ENCODE results near the gene TMEM237.

Gene TMEM237

GRCh38 chr2:201642086-201642578 lies 1.2 kb downstream of the TMEM237 start:
- Histone ChIP-seq H3K36me3 (ENCODE audit: control insufficient read depth, insufficient read depth, low read length) (peaks cover 27% of the 10 kb centered on the region), H3K27ac (ENCODE audit: low read depth, low read length) (peak overlapping the region; percentile 83), H3K9me3 (ENCODE audit: control insufficient read depth, insufficient read depth, low read length) (no peaks in the 10 kb centered on the region), H3K9ac (ENCODE audit: low read depth, low read length) (peak overlapping the region; percentile 93), H3K4me3 (ENCODE audit: low read depth, low read length) (peak overlapping the region; percentile 88), H3K4me1 (ENCODE audit: control insufficient read depth, insufficient read depth, low read length) (peaks cover 9% of the 10 kb centered on the region), H3K27me3 (ENCODE audit: control insufficient read depth, insufficient read depth, low read length) (no peaks in the 10 kb centered on the region)

- Histone ChIP-seq H3K36me3 (ENCODE audit: control insufficient read depth, insufficient read depth, low read length) (peaks cover 56% of the 10 kb centered on the region), H3K9me3 (ENCODE audit: control insufficient read depth, insufficient read depth, low read length) (no peaks in the 10 kb centered on the region), H3K27ac (ENCODE audit: low read depth, low read length) (no peak overlapping the region), H3K27me3 (ENCODE audit: control insufficient read depth, insufficient read depth, low read length) (no peaks in the 10 kb centered on the region), H3K4me1 (ENCODE audit: control insufficient read depth, insufficient read depth, low read length) (peaks cover 8% of the 10 kb centered on the region), H3K9ac (ENCODE audit: low read depth, low read length) (no peak overlapping the region), H3K4me3 (ENCODE audit: low read depth, low read length) (no peak overlapping the region)
These were observed 4.1 kb downstream of the TMEM237 start for GRCh38 chr2:201639205-201639604.

- Histone ChIP-seq H3K4me3 (ENCODE audit: low read depth, low read length) (no peak overlapping the region), H3K36me3 (ENCODE audit: control insufficient read depth, insufficient read depth, low read length) (peaks cover 65% of the 10 kb centered on the region), H3K4me1 (ENCODE audit: control insufficient read depth, insufficient read depth, low read length) (no peaks in the 10 kb centered on the region), H3K27me3 (ENCODE audit: control insufficient read depth, insufficient read depth, low read length) (no peaks in the 10 kb centered on the region), H3K27ac (ENCODE audit: low read depth, low read length) (no peak overlapping the region), H3K9ac (ENCODE audit: low read depth, low read length) (no peak overlapping the region), H3K9me3 (ENCODE audit: control insufficient read depth, insufficient read depth, low read length) (no peaks in the 10 kb centered on the region)
These were observed 5.0 kb downstream of the TMEM237 start for GRCh38 chr2:201638326-201638725.

- H3K27ac ChIP-seq (ENCODE audit: low read depth, low read length): no peak overlapping the region
- no peaks in the 10 kb centered on the region for H3K4me1 ChIP-seq (ENCODE audit: control insufficient read depth, insufficient read depth, low read length)
- no peak overlapping the region for H3K9ac ChIP-seq (ENCODE audit: low read depth, low read length)
- no peaks in the 10 kb centered on the region for H3K27me3 ChIP-seq (ENCODE audit: control insufficient read depth, insufficient read depth, low read length)
- H3K36me3 ChIP-seq (ENCODE audit: control insufficient read depth, insufficient read depth, low read length): peaks cover 98% of the 10 kb centered on the region
- no peaks in the 10 kb centered on the region for H3K9me3 ChIP-seq (ENCODE audit: control insufficient read depth, insufficient read depth, low read length)
- H3K4me3 ChIP-seq (ENCODE audit: low read depth, low read length): no peak overlapping the region
These were observed 9.5 kb downstream of the TMEM237 start for GRCh38 chr2:201633661-201634249.

- Histone ChIP-seq H3K4me3 (ENCODE audit: low read depth, low read length) (no peak overlapping the region), H3K9me3 (ENCODE audit: control insufficient read depth, insufficient read depth, low read length) (no peaks in the 10 kb centered on the region), H3K36me3 (ENCODE audit: control insufficient read depth, insufficient read depth, low read length) (peaks cover 100% of the 10 kb centered on the region), H3K27ac (ENCODE audit: low read depth, low read length) (no peak overlapping the region), H3K27me3 (ENCODE audit: control insufficient read depth, insufficient read depth, low read length) (no peaks in the 10 kb centered on the region), H3K9ac (ENCODE audit: low read depth, low read length) (no peak overlapping the region), H3K4me1 (ENCODE audit: control insufficient read depth, insufficient read depth, low read length) (no peaks in the 10 kb centered on the region)
These were observed 12.3 kb downstream of the TMEM237 start for GRCh38 chr2:201631041-201631440.

- H3K9ac ChIP-seq (ENCODE audit: low read depth, low read length): no peak overlapping the region
- no peaks in the 10 kb centered on the region for H3K4me1 ChIP-seq (ENCODE audit: control insufficient read depth, insufficient read depth, low read length)
- H3K27ac ChIP-seq (ENCODE audit: low read depth, low read length): no peak overlapping the region
- peaks cover 100% of the 10 kb centered on the region for H3K36me3 ChIP-seq (ENCODE audit: control insufficient read depth, insufficient read depth, low read length)
- no peaks in the 10 kb centered on the region for H3K27me3 ChIP-seq (ENCODE audit: control insufficient read depth, insufficient read depth, low read length)
- H3K4me3 ChIP-seq (ENCODE audit: low read depth, low read length): no peak overlapping the region
- H3K9me3 ChIP-seq (ENCODE audit: control insufficient read depth, insufficient read depth, low read length): no peaks in the 10 kb centered on the region
These were observed 12.7 kb downstream of the TMEM237 start for GRCh38 chr2:201630577-201630976.

- H3K9me3 ChIP-seq (ENCODE audit: control insufficient read depth, insufficient read depth, low read length): no peaks in the 10 kb centered on the region
- no peaks in the 10 kb centered on the region for H3K27me3 ChIP-seq (ENCODE audit: control insufficient read depth, insufficient read depth, low read length)
- no peak overlapping the region for H3K4me3 ChIP-seq (ENCODE audit: low read depth, low read length)
- H3K4me1 ChIP-seq (ENCODE audit: control insufficient read depth, insufficient read depth, low read length): no peaks in the 10 kb centered on the region
- no peak overlapping the region for H3K27ac ChIP-seq (ENCODE audit: low read depth, low read length)
- peaks cover 97% of the 10 kb centered on the region for H3K36me3 ChIP-seq (ENCODE audit: control insufficient read depth, insufficient read depth, low read length)
- no peak overlapping the region for H3K9ac ChIP-seq (ENCODE audit: low read depth, low read length)
These were observed 14.8 kb downstream of the TMEM237 start for GRCh38 chr2:201628545-201628944.

GRCh38 chr2:201622306-201622970 lies 20.9 kb downstream of the TMEM237 start:
- H3K9ac ChIP-seq (ENCODE audit: low read depth, low read length): no peak overlapping the region
- H3K4me1 ChIP-seq (ENCODE audit: control insufficient read depth, insufficient read depth, low read length): no peaks in the 10 kb centered on the region
- H3K27me3 ChIP-seq (ENCODE audit: control insufficient read depth, insufficient read depth, low read length): no peaks in the 10 kb centered on the region
- H3K9me3 ChIP-seq (ENCODE audit: control insufficient read depth, insufficient read depth, low read length): no peaks in the 10 kb centered on the region
- H3K36me3 ChIP-seq (ENCODE audit: control insufficient read depth, insufficient read depth, low read length): peaks cover 48% of the 10 kb centered on the region
- H3K27ac ChIP-seq (ENCODE audit: low read depth, low read length): no peak overlapping the region
- H3K4me3 ChIP-seq (ENCODE audit: low read depth, low read length): no peak overlapping the region

GRCh38 chr2:201621293-201621999 lies 21.9 kb downstream of the TMEM237 start:
- no peak overlapping the region for H3K9ac ChIP-seq (ENCODE audit: low read depth, low read length)
- H3K4me3 ChIP-seq (ENCODE audit: low read depth, low read length): no peak overlapping the region
- H3K9me3 ChIP-seq (ENCODE audit: control insufficient read depth, insufficient read depth, low read length): no peaks in the 10 kb centered on the region
- H3K4me1 ChIP-seq (ENCODE audit: control insufficient read depth, insufficient read depth, low read length): no peaks in the 10 kb centered on the region
- no peak overlapping the region for H3K27ac ChIP-seq (ENCODE audit: low read depth, low read length)
- peaks cover 38% of the 10 kb centered on the region for H3K36me3 ChIP-seq (ENCODE audit: control insufficient read depth, insufficient read depth, low read length)
- no peaks in the 10 kb centered on the region for H3K27me3 ChIP-seq (ENCODE audit: control insufficient read depth, insufficient read depth, low read length)

GRCh38 chr2:201618744-201619662 lies 24.3 kb downstream of the TMEM237 start:
- Histone ChIP-seq H3K27me3 (ENCODE audit: control insufficient read depth, insufficient read depth, low read length) (no peaks in the 10 kb centered on the region), H3K9me3 (ENCODE audit: control insufficient read depth, insufficient read depth, low read length) (no peaks in the 10 kb centered on the region), H3K4me3 (ENCODE audit: low read depth, low read length) (no peak overlapping the region), H3K4me1 (ENCODE audit: control insufficient read depth, insufficient read depth, low read length) (no peaks in the 10 kb centered on the region), H3K9ac (ENCODE audit: low read depth, low read length) (no peak overlapping the region), H3K36me3 (ENCODE audit: control insufficient read depth, insufficient read depth, low read length) (peaks cover 17% of the 10 kb centered on the region), H3K27ac (ENCODE audit: low read depth, low read length) (no peak overlapping the region)

Data from HUES48 (cell line).